ENCODE measurements around the gene SPRR1B.
"Not testable (repeated sequence)": the region's sequence is repeated elsewhere in the genome, so short reads cannot be mapped to it uniquely, and the experiment has no call there.

SPRR1B gene

GRCh38 chr1:153001382-153001781 lies 29.6 kb upstream of the SPRR1B start, which contains the start of gene SPRR3:
Gene SPRR3, plus strand, starts transcription at chr1:153001749. Its CDS starts 1,272 bp downstream, at chr1:153003021.
- TF ChIP-seq, protein P1, sequence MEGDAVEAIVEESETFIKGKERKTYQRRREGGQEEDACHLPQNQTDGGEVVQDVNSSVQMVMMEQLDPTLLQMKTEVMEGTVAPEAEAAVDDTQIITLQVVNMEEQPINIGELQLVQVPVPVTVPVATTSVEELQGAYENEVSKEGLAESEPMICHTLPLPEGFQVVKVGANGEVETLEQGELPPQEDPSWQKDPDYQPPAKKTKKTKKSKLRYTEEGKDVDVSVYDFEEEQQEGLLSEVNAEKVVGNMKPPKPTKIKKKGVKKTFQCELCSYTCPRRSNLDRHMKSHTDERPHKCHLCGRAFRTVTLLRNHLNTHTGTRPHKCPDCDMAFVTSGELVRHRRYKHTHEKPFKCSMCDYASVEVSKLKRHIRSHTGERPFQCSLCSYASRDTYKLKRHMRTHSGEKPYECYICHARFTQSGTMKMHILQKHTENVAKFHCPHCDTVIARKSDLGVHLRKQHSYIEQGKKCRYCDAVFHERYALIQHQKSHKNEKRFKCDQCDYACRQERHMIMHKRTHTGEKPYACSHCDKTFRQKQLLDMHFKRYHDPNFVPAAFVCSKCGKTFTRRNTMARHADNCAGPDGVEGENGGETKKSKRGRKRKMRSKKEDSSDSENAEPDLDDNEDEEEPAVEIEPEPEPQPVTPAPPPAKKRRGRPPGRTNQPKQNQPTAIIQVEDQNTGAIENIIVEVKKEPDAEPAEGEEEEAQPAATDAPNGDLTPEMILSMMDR (IDR thresholded peaks at IDR 0.05; ENCODE audit: extremely low read depth, insufficient read depth, missing control alignments): no peak
- no peak for DNase-seq (ENCODE audit: low spot score)
- in situ Hi-C loops (cut with MboI; ENCODE audit: low pct_unique_long_range_greater_than_20kb, low sequenced_read_pairs, unreplicated experiment): no loop called here

GRCh38 chr1:153011235-153011758 lies 19.7 kb upstream of the SPRR1B start:
- DNase-seq (ENCODE audit: low spot score); in situ Hi-C loops (cut with MboI; ENCODE audit: low pct_unique_long_range_greater_than_20kb, low sequenced_read_pairs, unreplicated experiment): not testable (repeated sequence)

GRCh38 chr1:153021829-153022228 lies 9.2 kb upstream of the SPRR1B start:
- in situ Hi-C loops (cut with MboI; ENCODE audit: low pct_unique_long_range_greater_than_20kb, low sequenced_read_pairs, unreplicated experiment); DNase-seq (ENCODE audit: low spot score): not testable (repeated sequence)

- DNase-seq (ENCODE audit: low spot score); in situ Hi-C loops (cut with MboI; ENCODE audit: low pct_unique_long_range_greater_than_20kb, low sequenced_read_pairs, unreplicated experiment): not testable (repeated sequence)
Observed at GRCh38 chr1:153022340-153022739, 8.7 kb upstream of the SPRR1B start.

- in situ Hi-C loops (cut with MboI; ENCODE audit: low pct_unique_long_range_greater_than_20kb, low sequenced_read_pairs, unreplicated experiment): no loop called here
- TF ChIP-seq, protein P1 (IDR thresholded peaks at IDR 0.05; ENCODE audit: extremely low read depth, insufficient read depth, missing control alignments): no peak
- no peak for DNase-seq (ENCODE audit: low spot score)
Observed at GRCh38 chr1:153023109-153023508, 7.9 kb upstream of the SPRR1B start.

- DNase-seq (ENCODE audit: low spot score): no peak
- in situ Hi-C loops (cut with MboI; ENCODE audit: low pct_unique_long_range_greater_than_20kb, low sequenced_read_pairs, unreplicated experiment): no loop called here
- TF ChIP-seq, protein P1 (IDR thresholded peaks at IDR 0.05; ENCODE audit: extremely low read depth, insufficient read depth, missing control alignments): no peak
Observed at GRCh38 chr1:153024413-153024812, 6.6 kb upstream of the SPRR1B start.

- TF ChIP-seq, protein P1 (IDR thresholded peaks at IDR 0.05; ENCODE audit: extremely low read depth, insufficient read depth, missing control alignments): no peak
- DNase-seq (ENCODE audit: low spot score): no peak
- in situ Hi-C loops (cut with MboI; ENCODE audit: low pct_unique_long_range_greater_than_20kb, low sequenced_read_pairs, unreplicated experiment): no loop called here
Observed at GRCh38 chr1:153025797-153026196, 5.2 kb upstream of the SPRR1B start.

DNA sequence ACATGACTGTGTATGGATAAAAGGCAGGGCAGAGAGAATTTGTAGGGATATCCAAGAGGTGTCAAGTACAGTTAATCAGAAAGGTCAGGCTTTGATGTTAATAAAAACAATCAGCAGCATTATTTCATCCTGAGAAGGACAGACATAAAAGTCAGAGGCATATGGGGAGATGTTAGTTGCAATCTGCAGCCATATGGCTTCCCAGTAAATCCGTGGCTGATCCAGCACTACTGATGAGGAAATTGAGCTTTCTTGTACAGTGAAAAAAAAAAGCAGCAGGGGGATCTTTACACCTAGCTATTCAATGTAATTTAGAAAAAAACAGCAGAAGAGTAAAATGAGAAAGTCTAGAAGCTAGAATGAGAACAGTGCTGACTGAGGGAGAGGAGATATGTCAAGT lies 2.2 kb upstream of the SPRR1B start:
- no peak for DNase-seq (ENCODE audit: low spot score)
- TF ChIP-seq, protein P1 (IDR thresholded peaks at IDR 0.05; ENCODE audit: extremely low read depth, insufficient read depth, missing control alignments): no peak
- in situ Hi-C loops (cut with MboI; ENCODE audit: low pct_unique_long_range_greater_than_20kb, low sequenced_read_pairs, unreplicated experiment): no loop called here

Measured in GM13977 (cell line).